Lung (tissue), 12 donors: ENCODE results near the gene L3MBTL1. TPM values are rescaled to one million over a fixed set of nuclear protein-coding genes. Genes with fewer than 3 reads are reported as not detected.

ENCODE experiments used
- ATAC-seq: fragments of 200-7000 bp; cut with Tn5 transposase; one replicate; pipeline ENCODE4 v1.9.1; 2020; ENCODE audit warnings: moderate number of reproducible peaks; ENCODE audit not compliant: insufficient read depth, low FRiP score
- DNase-seq, 3 donors: peaks; one replicate each; pipeline ENCODE4 v3.0.0-alpha.2; 2013 to 2017
- H3K27ac ChIP-seq, 2 donors: one replicate each; pipeline ENCODE4 v1.5.1; 2013; ENCODE audit warnings: mild to moderate bottlenecking in 2 of 2, moderate library complexity in 2 of 2, control low read depth in 1 of 2, inconsistent platforms in 1 of 2, low read depth in 1 of 2, low read length in 1 of 2
- H3K27me3 ChIP-seq, 3 donors: one replicate each; pipeline ENCODE4 v1.5.1; 2013; ENCODE audit warnings: low read length in 2 of 3; ENCODE audit not compliant: control insufficient read depth in 3 of 3, insufficient read depth in 3 of 3
- H3K36me3 ChIP-seq, 4 donors: one replicate each; pipeline ENCODE4 v1.5.1; 2013; ENCODE audit warnings: low read length in 4 of 4, mild to moderate bottlenecking in 1 of 4, moderate library complexity in 1 of 4; ENCODE audit not compliant: control insufficient read depth in 4 of 4, insufficient read depth in 4 of 4
- H3K4me1 ChIP-seq, 5 donors: one replicate each; pipeline ENCODE4 v1.5.1; 2013; ENCODE audit warnings: low read length in 5 of 5, mild to moderate bottlenecking in 2 of 5, moderate library complexity in 1 of 5; ENCODE audit not compliant: control insufficient read depth in 5 of 5, insufficient read depth in 5 of 5
- H3K4me3 ChIP-seq: one replicate; pipeline ENCODE4 v1.5.1; 2013; ENCODE audit warnings: mild to moderate bottlenecking, control low read depth, moderate library complexity
- H3K9ac ChIP-seq, 2 donors: one replicate each; pipeline ENCODE4 v1.5.1; 2013; ENCODE audit warnings: low read length in 2 of 2, control low read depth in 1 of 2; ENCODE audit not compliant: insufficient read depth in 1 of 2
- H3K9me3 ChIP-seq, 4 donors: one replicate each; pipeline ENCODE4 v1.5.1; 2013; ENCODE audit warnings: low read length in 3 of 4, mild to moderate bottlenecking in 1 of 4, moderate library complexity in 1 of 4; ENCODE audit not compliant: control insufficient read depth in 4 of 4, insufficient read depth in 3 of 4
- CTCF ChIP-seq: IDR thresholded peaks from 2 replicates; pipeline ENCODE4 v1.5.1; 2012; ENCODE audit warnings: mild to moderate bottlenecking; ENCODE audit errors: control extremely low read depth, extremely low read depth
- WGBS, 2 donors: extraction: QIAGEN DNeasy Blood & Tissue Kit; methylation state at CpG; one replicate each; pipeline ENCODE4 v1.1.7; 2013; 5-methylcytosine and 5-hydroxymethylcytosine counted together
- polyA plus RNA-seq, 2 donors: library from polyadenylated mRNA; stranded (reverse); fragments of 200-250 nt; gene quantifications; one replicate each; pipeline ENCODE4 v1.2.1, GENCODE V29; 2013
- total RNA-seq, 2 donors: library from RNA; depleted of rRNA in 1 of 2; stranded (reverse); fragments of >200 nt in 1 of 2; gene quantifications; one replicate each; pipeline ENCODE4 v1.2.1, GENCODE V29; 2014 to 2021
- donor health status: control.
- donor health status: control.
- donor health status: Bipolar disorder and iron deficiency.
- donor health status: healthy.
- donor health status: DM: yes; HTN: yes; CAD: no.

The L3MBTL1 gene
- total and polyA plus RNA-seq, 4 donors = 1.7 to 18.6 (median 6.6) TPM

DNA sequence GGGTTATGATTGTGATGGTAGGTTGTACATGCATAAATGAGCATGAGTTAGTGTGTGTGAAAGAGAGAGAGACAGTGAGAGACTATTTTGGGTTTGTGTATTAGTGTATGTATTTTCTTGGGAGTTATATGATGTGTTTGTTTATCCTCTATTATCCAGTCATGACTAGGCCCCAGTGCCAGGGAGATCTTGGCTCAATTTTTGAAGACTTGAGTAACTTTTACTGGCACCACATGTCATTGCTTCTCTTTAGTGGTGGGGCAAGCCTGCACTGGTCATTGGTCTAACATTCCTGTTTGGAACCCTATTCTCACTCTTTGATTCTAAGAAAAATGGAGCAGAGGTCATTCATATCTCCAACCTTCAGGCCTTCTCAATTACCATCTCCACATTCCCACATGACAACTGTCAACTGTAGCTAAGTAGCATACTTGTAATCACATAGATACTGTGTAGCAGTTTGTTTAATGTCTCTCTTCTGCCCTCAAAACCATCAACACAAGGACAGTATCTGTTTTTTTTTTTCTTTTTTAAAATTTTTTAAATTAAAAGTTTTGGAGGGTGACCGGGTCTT, 8.8 kb downstream of the L3MBTL1 start:
- no peak for TF ChIP-seq CTCF
- Histone ChIP-seq H3K4me1 (peaks cover 0 to 14% (median 5%) of the 10 kb centered on the region in 5 donors), H3K9ac (no peak overlapping the region), H3K9me3 (peaks cover 0 to 2% (median 0%) of the 10 kb centered on the region in 4 donors), H3K27me3 (no peaks in the 10 kb centered on the region), H3K4me3 (no peak overlapping the region), H3K27ac (no peak overlapping the region), H3K36me3 (no peaks in the 10 kb centered on the region)
- ATAC-seq (no peak), DNase-seq (peak in 2 of 3 donors; percentile 71)
- WGBS, 2 donors = 94 to 100% methylated on average over 1 of the region's 1 CpG

- TF ChIP-seq CTCF = no peak
- Histone ChIP-seq H3K36me3 (no peaks in the 10 kb centered on the region), H3K27ac (no peak overlapping the region), H3K4me3 (no peak overlapping the region), H3K27me3 (no peaks in the 10 kb centered on the region), H3K9ac (no peak overlapping the region), H3K9me3 (no peaks in the 10 kb centered on the region), H3K4me1 (peaks cover 0 to 9% (median 3%) of the 10 kb centered on the region in 5 donors)
- ATAC-seq = no peak
- DNase-seq = no peak
- 99 to 100% methylated on average over 1 of the region's 1 CpG for WGBS, 2 donors
Measured at GRCh38 chr20:43520074-43520630, 12.7 kb downstream of the L3MBTL1 start.

DNA sequence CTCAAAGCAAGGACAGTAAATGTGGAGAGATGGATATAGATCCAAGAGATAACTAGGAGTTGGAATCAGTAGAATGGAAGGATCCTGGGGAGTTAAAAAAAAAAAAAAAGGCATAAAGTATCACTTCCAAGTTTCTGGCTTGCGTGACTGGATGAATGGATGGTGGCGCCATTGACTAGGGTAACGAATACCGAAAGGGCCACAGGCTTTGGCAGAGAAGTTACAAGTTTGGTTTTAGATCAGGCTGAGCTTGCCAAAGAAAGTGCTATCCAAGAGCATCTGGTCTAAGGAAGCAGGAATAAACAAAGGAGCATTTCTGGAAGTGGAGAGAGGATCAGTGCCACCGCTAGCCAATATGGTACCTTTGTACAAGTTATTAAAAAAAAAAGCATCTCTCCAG, 17.5 kb downstream of the L3MBTL1 start:
- DNase-seq = no peak
- no peaks in the 10 kb centered on the region for H3K27me3 ChIP-seq
- TF ChIP-seq CTCF = no peak
- H3K4me3 ChIP-seq = no peak overlapping the region
- no peaks in the 10 kb centered on the region for H3K36me3 ChIP-seq
- no peak overlapping the region for H3K9ac ChIP-seq
- no peaks in the 10 kb centered on the region for H3K9me3 ChIP-seq
- ATAC-seq = no peak
- H3K27ac ChIP-seq = no peak overlapping the region
- 74 to 81% methylated on average over 5 of the region's 5 CpGs for WGBS, 2 donors
- H3K4me1 ChIP-seq = no peaks in the 10 kb centered on the region
